NOMO-1 treated with DMSO at 0.1 percent for 48 hours (cell line): ENCODE data around the gene SLC22A25.
"Not testable (repeated sequence)": the region's sequence is repeated elsewhere in the genome, so short reads cannot be mapped to it uniquely, and the experiment has no call there.

Experiments
- DNase-seq: peaks from one replicate; lab custom pipeline; 2025; ENCODE audit not compliant: unreplicated experiment; lab: John Stamatoyannopoulos, UW

The SLC22A25 gene

DNA sequence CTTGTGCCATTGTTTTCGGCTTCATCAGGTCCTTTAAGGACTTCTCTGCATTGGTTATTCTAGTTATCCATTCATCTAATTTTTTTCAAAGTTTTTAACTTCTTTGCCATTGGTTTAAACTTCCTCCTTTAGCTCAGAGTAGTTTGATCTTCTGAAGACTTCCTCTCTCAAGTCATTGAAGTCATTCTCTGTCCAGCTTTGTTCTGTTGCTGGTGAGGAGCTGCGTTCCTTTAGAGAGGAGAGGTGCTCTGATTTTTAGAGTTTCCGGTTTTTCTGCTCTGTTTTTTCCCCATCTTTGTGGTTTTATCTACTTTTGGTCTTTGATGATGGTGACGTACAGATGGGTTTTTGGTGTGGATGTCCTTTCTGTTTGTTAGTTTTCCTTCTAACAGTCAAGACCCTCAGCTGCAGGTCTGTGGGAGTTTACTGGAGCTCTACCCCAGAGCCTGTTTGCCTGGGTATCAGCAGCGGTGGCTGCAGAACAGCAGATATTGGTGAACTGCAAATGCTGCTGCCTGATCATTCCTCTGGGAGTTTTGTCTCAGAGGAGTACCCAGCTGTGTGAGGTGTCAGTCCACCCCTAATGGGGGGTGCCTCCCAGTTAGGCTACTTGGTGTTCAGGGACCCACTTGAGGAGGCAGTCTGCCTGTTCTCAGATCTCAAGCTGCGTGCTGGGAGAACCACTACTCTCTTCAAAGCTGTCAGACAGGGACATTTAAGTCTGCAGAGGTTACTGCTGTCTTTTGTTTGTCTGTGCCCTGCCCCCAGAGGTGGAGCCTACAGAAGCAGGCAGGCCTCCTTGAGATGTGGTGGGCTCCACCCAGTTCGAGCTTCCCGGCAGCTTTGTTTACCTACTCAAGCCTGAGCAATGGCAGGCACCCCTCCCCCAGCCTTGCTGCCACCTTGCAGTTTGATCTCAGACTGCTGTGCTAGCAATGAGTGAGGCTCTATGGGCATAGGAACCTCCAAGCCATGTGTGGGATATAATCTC is 7.6 kb downstream of the SLC22A25 start:
- DNase-seq = not testable (repeated sequence)

DNA sequence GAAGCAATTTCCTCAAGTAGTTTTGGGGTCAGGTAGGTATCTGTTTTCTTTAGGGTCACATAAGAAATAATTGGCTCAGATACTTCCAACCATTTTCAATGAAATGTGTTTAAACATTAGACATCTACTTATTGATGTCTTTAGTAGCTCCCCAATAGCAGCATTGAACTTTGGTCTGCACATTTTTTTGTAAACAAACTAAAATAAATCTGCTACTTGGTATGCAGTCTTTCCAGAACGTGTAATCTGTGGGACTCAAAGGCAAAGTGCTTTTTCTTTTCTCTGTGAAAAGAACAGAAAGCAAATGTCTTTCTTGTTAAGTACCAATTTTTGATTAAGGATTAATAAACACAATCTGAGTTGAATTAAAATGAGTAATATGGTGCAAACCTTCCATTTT is 13.6 kb downstream of the SLC22A25 start:
- no peak for DNase-seq

DNA sequence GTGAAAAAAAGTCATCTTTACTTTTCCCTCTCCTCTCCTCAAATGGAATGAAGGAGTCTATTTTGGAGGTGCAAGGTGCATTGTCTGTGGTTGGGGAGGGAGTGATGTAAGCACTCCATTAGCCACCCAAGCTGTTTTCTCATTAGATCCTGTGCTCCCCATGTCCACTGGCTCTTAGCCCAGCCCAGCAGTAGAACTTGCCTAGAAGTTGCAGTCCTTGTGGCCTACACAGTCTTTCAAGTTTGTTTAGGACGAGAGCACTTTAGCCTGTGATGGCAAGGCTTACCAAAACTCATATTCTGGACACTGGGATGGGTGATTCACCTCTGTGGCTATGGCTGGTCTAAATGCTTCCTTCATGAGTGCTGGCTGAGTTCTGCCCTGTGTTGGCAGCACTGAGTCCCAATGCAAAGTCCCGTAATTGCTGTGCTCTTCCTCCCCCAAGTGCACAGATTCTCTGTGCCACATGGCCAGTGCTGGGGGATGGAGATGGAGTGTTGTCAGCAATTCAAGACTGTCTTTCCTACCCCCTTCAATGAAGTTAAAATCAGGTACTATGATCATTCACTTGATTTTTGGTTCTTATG is 15.8 kb downstream of the SLC22A25 start:
- no peak for DNase-seq

DNA sequence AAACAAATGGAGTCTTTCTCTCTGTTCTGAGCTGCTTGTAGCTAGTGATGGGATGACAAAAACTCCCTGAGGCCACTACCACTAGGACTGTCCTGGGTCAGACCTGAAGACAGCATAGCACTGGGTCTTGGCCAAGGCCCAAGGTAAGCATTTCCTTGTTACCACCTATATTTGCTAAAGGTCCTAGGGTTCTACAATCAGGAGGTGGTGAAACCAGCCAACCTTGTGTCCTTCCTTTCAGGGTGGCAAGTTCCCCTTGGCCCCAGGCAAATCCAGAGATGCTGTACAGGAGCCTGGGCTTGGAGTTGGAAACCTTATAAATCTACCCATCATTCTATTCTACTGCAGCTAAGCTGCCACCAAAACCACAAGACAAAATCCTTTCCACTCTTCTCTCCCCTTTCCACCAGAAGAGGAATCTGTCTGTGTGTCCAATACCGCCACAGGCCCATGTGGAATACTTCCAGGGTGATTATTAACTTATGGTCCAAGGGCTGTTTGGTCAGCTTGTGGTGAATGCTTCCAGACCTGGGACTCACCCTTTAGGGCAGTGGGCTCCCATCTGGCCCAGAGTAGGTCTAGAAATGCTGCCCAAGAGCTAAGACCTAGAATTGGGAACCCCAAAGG is 16.8 kb downstream of the SLC22A25 start:
- DNase-seq = no peak

DNA sequence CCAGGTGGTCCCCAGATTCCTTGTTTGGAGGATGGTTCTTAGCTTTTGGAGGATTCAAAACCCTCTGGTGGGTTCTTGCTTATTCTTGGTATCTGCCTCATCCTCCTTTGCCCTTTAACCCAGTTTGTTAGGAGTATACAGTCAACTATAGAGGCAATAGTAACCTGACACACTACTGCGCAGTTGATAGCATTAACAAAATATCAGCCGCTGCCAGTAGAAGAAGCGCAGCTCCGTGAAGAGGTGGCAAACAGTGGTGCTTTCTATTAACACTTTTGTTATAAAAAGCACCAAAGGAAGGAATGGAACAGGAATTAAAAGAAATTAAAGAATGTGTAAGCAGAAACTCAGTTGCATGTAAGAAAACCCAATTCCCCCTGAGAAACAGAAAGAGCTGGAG is 29.3 kb downstream of the SLC22A25 start:
- no peak for DNase-seq

DNA sequence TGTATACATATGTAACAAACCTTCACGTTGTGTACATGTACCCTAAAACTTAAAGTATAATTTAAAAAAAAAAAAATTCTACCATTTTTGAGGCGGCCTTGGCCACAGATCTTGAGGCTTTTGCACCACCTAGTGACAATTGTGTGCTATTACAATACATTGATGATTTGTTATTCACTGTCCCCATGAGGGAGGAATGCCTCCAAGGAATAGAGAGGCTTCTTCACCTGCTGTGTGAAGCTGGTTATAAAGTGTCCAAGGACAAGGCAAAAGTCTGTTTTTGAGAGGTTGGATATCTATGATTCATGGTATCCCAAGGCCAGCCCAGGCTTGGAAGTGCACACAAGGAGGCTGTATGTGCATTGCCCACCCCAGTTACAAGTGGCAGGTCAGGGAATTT is 30.7 kb downstream of the SLC22A25 start:
- no peak for DNase-seq

DNA sequence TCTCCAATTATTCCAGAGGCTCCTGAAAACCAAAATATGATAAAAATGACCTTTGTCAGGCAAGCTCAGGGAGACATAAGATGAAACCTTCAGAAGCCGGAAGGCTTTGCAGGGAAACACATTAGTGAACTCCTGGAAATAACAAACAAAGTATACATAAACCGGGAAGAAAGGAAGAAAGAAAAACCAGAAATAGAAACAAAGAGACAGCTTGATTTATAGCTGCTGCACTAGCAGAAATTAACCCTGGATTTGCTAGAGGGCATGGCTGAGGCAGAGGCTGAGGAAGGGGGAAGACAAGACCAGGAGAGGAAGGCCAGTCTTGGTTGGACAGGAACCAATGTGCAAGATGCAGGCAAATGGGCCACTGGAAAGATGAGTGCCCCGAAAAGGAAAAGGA is 33.3 kb downstream of the SLC22A25 start:
- no peak for DNase-seq
